G401.6 (cell line): ENCODE data around the gene SETMAR.
"Not testable (repeated sequence)": the region's sequence is repeated elsewhere in the genome, so short reads cannot be mapped to it uniquely, and the experiment has no call there.

ENCODE experiments used
- FAIRE-seq: peaks from 2 replicates; lab custom pipeline; 2012; peaks lifted over from hg19 to GRCh38; lab: Jason Lieb, UNC

The SETMAR gene

DNA sequence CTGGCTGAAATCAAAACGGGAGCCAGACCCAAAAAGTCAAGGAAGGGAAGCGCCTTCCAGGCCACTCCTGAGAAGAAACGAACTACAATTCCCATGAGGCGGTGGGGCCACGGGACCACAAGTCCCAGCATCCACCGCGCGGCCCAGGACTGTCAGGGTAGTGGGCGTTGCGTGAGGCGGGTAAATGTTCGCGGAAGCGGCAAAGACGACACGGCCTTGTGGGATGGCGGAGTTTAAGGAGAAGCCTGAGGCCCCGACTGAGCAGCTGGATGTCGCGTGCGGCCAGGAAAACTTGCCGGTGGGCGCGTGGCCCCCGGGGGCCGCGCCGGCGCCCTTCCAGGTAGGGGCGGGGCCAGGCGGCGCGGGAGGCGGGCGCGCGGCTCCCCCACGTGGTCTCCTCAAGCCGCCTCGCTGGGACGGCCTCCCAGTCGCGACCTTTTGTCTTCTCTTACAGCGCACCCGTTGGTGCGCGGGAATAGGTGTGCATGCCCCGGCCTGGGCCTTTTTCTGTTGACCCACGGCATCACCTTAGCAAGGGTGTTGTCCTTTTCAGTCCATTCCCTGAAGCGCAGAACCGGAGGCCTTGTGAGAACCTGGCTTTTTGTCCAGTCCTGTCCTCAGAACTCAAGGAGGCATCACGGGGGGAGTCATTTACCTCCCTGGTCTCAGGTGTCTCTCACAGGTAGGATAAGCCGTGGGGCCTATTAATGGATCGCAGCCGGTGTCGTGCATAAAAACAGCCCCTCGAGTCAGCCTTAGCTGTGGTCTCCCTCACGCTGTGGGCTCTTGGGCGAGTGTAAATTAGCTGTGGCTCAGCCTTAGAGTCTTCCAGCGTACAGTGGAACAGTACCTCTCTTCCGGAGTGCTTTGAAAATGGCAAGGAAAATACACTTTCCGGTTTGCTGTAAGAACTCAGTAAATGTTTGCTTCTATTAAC is at the start of gene SETMAR:
SETMAR (plus strand) TSS at position 183 of the 937 bp plus-strand sequence; CDS start at position 185, 2 bp downstream.
- no peak for FAIRE-seq

DNA sequence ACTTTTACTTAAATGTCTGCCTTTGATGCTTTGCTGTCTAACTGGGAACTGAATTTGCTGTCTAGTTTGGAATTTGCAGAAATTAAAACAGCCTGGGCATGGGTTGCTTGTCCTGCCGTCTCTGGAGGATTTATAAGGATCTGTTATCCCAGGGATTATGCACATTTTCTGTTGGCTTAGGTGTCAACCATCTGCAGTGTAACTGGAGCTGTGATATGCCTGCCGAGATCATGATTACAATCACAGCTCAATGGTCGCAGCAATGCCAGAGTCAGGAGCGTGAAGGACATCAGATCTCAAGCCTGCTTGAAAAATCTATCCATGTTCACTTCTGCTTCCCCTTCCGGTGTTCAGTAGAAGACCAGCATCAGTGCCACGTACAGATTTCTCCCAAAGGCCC is 41.8 kb upstream of the SETMAR start:
- no peak for FAIRE-seq

- no peak for FAIRE-seq
Measured at GRCh38 chr3:4264040-4264439, 39.1 kb upstream of the SETMAR start.

DNA sequence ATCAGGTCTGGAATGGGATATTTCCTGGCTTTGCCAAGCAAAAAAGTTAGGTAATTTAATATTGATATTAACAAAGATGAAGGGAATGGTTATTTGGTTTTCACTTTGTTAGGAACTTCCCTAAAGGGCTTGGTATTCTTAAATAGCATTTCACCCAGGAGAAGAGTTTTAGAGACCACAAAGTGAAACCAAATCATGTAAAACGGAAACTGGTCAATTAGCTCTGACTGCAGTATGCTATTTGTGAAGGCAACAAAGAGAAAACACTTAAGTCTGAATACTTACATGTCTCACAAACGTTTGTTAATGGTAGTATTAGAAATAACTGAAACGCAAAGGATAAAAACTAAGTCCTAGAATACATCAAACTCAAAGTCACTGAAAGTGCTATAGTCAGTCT is 32.4 kb upstream of the SETMAR start:
- FAIRE-seq: no peak

DNA sequence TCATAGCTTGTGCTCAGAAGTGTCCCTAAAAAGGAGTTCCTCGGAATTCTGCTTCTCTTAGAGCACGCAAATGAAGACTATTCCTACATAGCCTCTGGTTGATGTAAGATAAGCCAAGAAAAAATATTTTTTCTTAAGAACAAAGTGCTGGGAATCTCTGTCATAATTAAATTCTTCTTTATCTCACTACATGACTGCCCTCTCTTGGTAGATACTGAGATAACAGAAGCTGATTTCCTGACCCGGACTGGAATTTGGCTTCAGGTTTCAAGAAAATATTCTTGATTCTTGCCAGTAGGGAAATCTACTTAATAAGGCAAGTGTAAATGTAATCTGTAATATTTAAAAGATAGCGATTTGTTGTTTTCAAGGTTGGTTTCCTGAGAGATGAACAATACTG is 31.3 kb upstream of the SETMAR start:
- FAIRE-seq: peak; percentile 11

DNA sequence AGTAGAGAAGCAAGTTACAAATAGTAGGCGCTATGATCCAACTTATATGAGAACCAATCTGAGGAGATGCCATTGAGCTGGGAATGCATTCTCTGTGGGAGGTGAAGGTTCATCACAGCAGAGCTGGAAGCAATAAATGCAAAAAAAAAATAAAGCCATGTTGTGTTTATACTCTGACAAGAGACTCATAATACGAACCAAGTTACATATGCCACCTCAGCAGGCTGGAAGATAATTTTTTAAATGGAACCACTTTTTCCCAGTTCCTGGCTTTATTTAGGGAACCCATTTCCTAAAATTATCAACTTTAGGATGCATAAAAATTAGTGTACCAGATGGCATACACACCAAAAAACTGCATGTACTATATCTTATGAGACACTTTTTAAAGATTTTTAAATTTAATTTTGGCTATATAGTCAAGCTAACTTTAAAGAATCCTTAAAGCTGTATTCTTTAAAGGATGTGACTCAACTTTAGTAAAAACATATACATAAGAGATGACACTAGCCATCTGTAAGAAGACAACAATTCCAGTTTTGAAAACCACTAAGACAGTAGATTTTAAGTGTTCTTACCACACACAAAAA is 23.6 kb upstream of the SETMAR start:
- FAIRE-seq: no peak

- FAIRE-seq: no peak
Measured at GRCh38 chr3:4281991-4282390, 21.2 kb upstream of the SETMAR start.

GRCh38 chr3:4284865-4285264 is 18.3 kb upstream of the SETMAR start:
- no peak for FAIRE-seq

DNA sequence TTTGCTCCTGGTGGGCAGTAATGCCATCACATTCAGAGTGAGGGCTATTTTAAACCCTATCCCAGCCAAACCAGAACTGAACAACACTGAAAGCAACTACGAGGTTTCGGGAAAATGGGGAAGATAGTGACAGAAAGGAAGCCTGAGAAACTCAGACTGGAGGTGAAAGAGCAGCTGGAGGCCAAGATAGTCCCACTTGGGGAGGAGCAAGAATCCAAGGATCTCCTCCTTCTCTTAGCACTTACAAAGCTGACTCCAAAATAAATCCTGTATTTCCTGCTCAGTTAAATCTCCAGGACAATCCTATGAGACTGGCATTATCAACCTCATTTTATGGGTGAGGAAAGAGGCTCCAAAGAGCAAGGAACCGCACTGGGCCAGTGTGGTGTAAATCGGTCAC is 14.1 kb upstream of the SETMAR start:
- FAIRE-seq: no peak

- peak; percentile 83 for FAIRE-seq
Measured at GRCh38 chr3:4290272-4290893, 12.8 kb upstream of the SETMAR start.

DNA sequence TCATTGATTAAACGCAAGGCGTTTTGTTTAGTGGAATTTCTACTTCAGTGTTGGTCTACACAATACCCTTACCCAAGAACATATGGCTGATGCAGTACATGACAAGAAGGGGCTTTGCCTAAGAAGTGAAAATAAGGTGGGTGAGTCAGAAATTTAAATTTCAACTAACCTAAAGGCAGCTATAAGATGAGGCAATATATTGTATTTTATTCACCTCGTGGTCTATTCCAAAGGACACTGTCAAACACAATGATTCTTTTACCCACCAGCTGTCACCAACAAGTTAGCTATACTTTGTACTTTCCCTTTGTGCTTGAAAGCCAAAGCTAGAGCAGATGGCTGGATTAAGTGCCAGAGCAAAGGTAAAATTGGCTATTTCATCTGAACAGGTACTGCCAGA is 10.9 kb upstream of the SETMAR start:
- no peak for FAIRE-seq

DNA sequence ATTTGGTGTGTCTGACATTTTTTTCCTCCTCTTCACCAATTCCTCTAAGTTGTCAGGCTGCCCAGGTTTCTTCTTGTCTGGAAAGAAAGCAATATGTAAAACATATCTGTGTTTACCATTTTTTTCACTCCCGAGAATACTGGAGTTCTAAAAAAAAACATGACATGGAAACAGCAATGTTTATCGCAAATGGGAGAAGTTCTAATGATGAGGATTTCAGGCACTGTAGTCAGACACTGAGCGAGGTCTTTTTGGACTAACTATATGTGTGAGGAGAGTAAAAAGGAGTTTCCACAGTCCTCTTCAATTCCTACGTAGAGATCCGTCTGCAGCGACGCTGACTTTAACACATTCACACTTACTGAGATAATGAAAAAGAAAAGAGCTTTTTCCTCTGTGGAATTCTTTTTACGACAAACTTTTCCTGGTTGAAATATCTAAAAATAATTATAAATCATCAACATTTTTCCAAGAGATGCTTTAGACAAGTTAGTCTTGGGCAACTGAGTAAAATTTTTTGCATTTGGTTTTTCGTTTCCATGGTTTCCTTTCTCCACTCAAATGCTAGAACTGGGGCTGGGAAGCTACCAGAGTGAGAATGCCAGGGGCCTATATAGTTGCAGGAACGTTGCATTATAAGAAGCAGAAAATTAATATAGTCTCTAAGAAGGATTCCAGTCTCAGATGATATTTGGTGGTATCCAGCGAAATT is 8.4 kb upstream of the SETMAR start:
- no peak for FAIRE-seq

- FAIRE-seq: not testable (repeated sequence)
Measured at GRCh38 chr3:4296454-4296853, 6.7 kb upstream of the SETMAR start.

DNA sequence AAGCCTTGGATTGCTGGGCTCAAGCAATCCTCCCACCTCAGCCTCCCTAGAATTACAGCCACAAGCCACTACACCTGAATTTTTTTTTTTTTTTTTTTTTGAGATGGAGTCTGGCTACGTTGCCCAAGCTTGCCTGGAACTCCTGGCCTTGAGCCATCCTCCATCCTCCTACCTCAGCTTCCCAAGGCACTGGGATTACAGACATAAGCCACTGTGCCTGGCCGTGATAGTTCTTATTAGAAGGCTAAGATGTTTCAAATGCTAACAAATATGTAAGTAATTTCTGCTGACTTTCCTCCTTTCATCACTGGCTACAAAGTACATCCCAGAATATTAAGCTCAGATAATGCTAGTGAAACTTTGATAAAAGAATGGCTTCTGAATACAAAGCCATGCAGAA is 5.7 kb upstream of the SETMAR start:
- no peak for FAIRE-seq

GRCh38 chr3:4302747-4303146 is 422 bp upstream of the SETMAR start:
- no peak for FAIRE-seq

DNA sequence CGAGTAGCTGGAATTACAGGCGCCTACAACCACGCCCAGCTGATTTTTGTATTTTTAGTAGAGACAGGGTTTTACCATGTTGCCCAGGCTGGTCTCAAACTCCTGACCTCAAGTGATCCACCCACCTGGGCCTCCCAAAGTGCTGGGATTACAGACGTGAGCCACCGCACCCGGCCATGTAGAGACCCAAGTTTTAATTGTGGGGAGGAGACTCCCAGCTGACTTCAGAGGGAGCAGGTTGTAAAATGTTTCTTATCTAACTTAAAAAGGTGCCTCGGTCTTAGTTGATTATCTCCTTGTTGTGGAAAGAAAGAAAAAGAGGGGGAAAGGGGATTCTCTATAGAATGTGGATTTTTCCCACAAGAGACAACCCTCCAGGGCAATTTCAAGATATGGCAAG is 2.0 kb downstream of the SETMAR start:
- not testable (repeated sequence) for FAIRE-seq

DNA sequence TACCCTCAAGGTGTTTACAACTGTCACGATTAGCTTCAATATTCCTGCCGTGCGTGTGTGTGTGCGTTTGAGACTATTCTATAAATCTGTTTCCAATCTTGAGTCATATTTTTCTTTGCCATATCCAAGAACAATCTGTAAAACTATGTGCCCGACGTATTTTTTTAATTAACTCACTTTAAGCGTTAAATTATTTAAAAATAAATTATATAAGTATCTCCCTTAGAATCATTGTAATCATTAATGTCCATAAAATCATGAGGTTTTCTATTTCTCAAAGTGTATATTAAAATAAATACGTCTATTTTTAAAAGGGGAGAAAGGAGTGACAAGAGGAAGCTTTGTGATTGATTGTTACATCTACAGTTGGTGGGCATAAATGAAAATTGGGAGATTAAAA is 2.9 kb downstream of the SETMAR start:
- no peak for FAIRE-seq

DNA sequence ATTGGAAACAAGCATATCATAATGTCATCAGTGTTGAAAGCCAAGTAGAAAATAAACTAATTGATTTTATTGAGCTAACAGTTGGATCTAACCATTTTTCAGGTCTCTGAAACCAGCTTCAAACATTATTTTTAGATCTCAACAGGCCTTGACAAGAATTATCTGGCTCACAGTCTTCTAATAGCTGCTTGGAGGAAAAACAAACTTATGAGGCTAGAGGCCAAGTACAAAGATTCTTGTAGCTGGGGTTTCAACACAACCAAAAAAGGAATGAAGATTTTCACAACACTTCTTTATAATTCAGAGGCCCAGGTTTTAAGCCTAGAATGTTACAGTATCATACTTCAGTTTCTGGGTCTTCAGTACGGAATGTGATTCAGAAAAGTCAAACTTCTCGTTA is 3.7 kb downstream of the SETMAR start:
- no peak for FAIRE-seq

DNA sequence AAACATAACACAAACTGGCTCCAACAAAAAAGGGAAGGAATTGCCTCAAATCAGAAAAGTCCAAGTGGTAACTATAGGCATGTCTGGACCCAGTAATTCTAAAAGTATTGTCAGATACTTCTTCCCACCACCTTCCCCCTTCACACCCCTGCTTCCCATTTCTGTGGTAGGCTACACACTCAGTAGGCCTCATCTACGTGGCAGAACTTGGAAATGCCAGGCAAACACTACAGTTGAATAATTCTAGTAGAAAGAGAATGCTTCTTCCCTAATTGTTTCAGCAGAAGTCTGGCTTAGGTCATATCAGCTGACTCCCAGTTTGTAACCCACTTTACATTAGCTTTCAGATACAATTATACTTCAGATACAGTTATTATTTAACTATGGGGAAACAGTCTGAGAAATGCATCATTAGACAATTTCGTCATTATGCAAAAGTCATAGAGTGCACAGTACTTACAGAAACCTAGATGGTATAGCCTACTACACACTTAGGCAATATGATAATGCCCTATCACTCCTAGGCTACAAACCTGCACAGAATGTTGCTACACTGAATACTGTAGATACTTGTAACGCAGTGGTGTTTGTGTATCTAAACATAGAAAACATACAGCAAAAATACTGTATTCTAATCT is 6.4 kb downstream of the SETMAR start:
- no peak for FAIRE-seq

DNA sequence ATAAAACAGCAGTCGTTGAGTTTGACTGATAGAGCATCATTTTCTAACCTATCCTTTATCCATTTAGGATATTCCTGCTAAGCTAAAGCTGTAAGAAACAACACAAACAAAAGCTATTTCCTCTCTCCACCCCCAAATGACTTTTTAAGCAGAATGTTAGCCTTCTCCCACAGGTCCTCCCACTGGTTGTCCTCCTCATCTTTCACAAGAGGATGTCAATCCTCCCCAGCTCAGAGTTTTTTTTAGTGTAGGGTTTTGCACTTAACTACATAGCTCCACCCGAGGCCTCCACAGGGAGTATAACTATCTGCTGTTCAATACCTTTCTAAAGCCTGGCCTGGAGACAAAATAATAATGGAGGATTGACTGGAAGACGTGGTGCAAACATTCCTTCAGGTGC is 7.8 kb downstream of the SETMAR start:
- no peak for FAIRE-seq

DNA sequence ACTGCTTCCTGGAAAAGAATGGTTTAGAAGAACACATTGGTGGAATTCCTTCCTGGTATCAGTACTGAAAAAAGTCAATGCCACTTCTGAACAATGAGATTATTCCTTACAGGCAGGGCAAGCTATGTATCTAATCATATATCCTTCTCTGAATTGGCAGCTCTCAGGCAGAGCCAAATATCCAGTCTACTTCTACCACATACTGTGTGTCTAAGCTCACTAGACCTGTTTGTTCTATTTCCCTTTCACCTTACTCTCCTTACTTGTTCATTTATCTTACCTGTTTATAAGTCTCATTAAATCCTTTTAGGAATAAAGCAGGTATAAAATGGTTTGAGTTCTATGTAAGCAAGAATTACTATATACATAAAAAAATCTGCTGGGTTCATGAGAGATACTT is 8.3 kb downstream of the SETMAR start:
- no peak for FAIRE-seq

DNA sequence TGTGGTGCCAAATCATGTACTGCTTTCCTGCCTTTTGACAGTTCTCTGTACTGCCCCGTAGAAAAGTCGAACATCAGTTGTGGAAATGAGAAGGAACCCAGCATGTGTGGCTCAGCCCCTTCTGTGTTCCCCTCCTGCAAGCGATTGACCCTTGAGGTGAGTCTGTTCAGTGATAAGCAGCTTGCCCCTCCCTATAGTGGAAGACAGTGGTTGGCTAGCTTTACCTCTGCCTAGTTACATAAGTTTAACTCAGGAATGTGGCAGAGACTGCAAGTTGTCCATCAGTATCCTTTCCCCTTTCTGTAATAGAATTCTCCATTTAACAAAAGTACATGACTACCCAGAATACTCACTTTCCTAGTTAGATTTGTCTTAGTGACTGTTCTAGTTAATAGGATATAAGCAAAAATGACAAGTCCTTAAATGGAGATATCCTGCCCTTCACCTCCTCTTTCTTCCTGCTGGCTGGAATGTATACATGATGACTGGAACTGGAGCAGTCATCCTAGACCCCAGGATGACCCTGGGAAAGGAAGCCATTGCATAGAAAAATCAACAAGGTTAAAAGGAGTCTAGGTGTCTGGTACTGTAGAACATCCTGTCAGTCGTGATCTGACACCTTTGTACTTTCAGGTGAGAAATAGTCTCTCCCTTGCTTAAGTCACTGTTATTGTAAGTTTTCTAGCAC is 10.6 kb downstream of the SETMAR start:
- no peak for FAIRE-seq
